Karpas-422 (cell line): ENCODE measurements around the gene NPDC1. TPM values are rescaled to one million over a fixed set of nuclear protein-coding genes. Genes with fewer than 3 reads are reported as not detected.
"Not testable (repeated sequence)": the region's sequence is repeated elsewhere in the genome, so short reads cannot be mapped to it uniquely, and the experiment has no call there.

Experiments
- DNase-seq: peaks from one replicate; pipeline ENCODE4 v3.0.0-alpha.2; 2015
- H2AFZ ChIP-seq: fragments of 200-600 bp; sonication (generic); 2 replicates; pipeline ENCODE4 v1.6.1; 2014; ENCODE audit warnings: antibody characterized with exemption, low read length, mixed read lengths
- H3K27ac ChIP-seq: fragments of 200-600 bp; sonication (generic); 2 replicates; pipeline ENCODE4 v1.5.1; 2014; ENCODE audit warnings: mild to moderate bottlenecking, low read length, moderate library complexity
- H3K27me3 ChIP-seq: fragments of 200-600 bp; sonication (generic); 2 replicates; pipeline ENCODE4 v1.6.1; 2014; ENCODE audit warnings: low read length, mixed read lengths
- H3K36me3 ChIP-seq: fragments of 200-600 bp; sonication (generic); 2 replicates; pipeline ENCODE4 v1.6.1; 2014; ENCODE audit warnings: low read length, mixed read lengths; ENCODE audit not compliant: insufficient read depth
- H3K4me1 ChIP-seq: fragments of 200-600 bp; sonication (generic); 2 replicates; pipeline ENCODE4 v1.6.1; 2014; ENCODE audit warnings: mild to moderate bottlenecking, low read length, mixed read lengths
- H3K4me2 ChIP-seq: fragments of 200-600 bp; sonication (generic); 2 replicates; pipeline ENCODE4 v1.6.1; 2014; ENCODE audit warnings: low read length, low read depth, mild to moderate bottlenecking; ENCODE audit not compliant: poor library complexity, severe bottlenecking
- H3K4me3 ChIP-seq: fragments of 200-600 bp; sonication (generic); 2 replicates; pipeline ENCODE4 v1.5.1; 2014; ENCODE audit warnings: mild to moderate bottlenecking, antibody characterized with exemption, low read length, mixed read lengths
- H3K79me2 ChIP-seq: fragments of 200-600 bp; sonication (generic); 2 replicates; pipeline ENCODE4 v1.6.1; 2014; ENCODE audit warnings: mild to moderate bottlenecking, low read length, mixed read lengths
- H3K9ac ChIP-seq: fragments of 200-600 bp; sonication (generic); 2 replicates; pipeline ENCODE4 v1.6.0; 2014; ENCODE audit warnings: low read length
- H3K9me2 ChIP-seq: fragments of 200-600 bp; sonication (generic), shearing (Covaris generic); replicated peaks from 2 replicates; pipeline ENCODE4 v1.6.0; 2014; ENCODE audit warnings: mild to moderate bottlenecking, low read length, moderate library complexity; ENCODE audit not compliant: insufficient read depth
- H3K9me3 ChIP-seq: fragments of 300-700, 200-600 bp; sonication (generic); 2 replicates; pipeline ENCODE4 v1.6.1; 2014; ENCODE audit warnings: low read length, mixed read lengths
- H4K20me1 ChIP-seq: fragments of 200-600 bp; sonication (generic); 2 replicates; pipeline ENCODE4 v1.6.1; 2014; ENCODE audit warnings: mild to moderate bottlenecking, antibody characterized with exemption, low read length, low read depth; ENCODE audit not compliant: insufficient read depth
- total RNA-seq: library from RNA; depleted of rRNA; stranded (reverse); fragments of >200 nt; shearing (Covaris generic); gene quantifications from 2 replicates; pipeline ENCODE4 v1.2.3, GENCODE V29; 2014; ENCODE audit warnings: low replicate concordance

NPDC1 gene
- total RNA-seq, 1 experiment from 2014 or later: not detected

DNA sequence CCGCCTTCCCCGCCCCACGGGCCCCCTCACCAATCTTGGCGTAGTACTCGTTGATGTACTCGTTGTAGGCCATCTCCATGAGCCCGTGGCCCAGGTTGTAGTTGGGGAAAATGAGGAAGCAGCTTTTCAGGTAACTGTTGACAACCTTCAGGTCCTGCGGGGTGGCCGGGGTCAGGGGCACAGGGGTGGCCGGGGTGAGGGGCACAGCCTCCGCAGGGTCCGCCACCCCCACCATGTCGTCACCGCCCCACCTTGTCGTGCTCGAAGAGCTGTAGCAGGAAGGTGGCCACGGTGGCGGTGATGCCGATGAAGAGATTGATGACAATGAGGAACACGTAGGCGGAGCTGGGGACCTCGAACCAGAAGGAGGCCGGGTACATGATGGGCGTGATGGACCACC is 34.8 kb downstream of the NPDC1 start:
- Histone ChIP-seq H3K4me1 (no peaks in the 10 kb centered on the region), H3K27me3 (no peaks in the 10 kb centered on the region), H3K9me3 (no peaks in the 10 kb centered on the region), H3K4me2 (no peak overlapping the region), H3K9ac (no peak overlapping the region), H2AFZ (no peak overlapping the region), H4K20me1 (no peaks in the 10 kb centered on the region), H3K9me2 (no peaks in the 10 kb centered on the region), H3K27ac (no peak overlapping the region), H3K4me3 (no peak overlapping the region), H3K79me2 (no peaks in the 10 kb centered on the region), H3K36me3 (no peaks in the 10 kb centered on the region)
- no peak for DNase-seq

DNA sequence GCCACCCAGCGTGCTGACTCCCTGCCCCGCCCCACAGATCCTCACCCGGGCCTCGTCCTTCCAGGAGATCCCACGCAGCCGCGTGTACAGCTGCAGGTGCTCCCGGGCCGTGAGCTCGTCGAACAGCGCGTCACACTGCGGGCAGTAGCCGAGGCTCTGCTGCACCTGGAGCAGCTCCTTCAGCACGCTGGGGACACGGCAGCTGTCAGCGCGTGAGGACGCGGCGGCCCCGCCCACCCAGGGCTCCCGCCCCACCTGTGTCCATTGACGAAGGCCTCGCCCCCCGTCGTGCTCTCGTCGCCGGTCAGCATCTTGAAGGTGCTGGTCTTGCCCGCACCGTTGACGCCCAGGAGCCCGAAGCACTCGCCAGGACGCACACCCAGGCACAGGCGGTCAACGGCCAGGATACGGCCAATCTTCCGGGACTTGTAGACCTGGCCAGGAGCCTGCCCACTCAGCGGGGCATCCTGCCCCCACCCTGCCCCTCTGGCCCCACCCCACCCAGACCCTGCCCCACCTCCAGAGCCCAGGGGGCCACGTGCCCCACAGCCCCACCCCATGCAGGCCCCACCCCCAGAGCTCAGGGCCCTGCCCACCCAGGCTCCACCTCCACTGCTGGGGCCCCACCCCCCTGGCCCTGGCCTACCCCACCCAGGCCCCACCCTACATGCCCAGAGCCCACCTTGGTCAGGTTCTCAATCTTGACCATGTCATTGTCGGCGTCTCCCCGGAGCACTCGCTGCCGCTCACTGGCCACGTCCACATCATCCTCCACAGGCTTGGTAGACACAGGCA is 35.8 kb downstream of the NPDC1 start:
- no peak overlapping the region for H3K4me2 ChIP-seq
- no peak overlapping the region for H3K4me3 ChIP-seq
- H3K9me3 ChIP-seq: no peaks in the 10 kb centered on the region
- no peak for DNase-seq
- H3K36me3 ChIP-seq: no peaks in the 10 kb centered on the region
- H2AFZ ChIP-seq: no peak overlapping the region
- no peaks in the 10 kb centered on the region for H3K9me2 ChIP-seq
- H3K4me1 ChIP-seq: no peaks in the 10 kb centered on the region
- no peak overlapping the region for H3K9ac ChIP-seq
- H3K79me2 ChIP-seq: no peaks in the 10 kb centered on the region
- H4K20me1 ChIP-seq: no peaks in the 10 kb centered on the region
- H3K27ac ChIP-seq: no peak overlapping the region
- no peaks in the 10 kb centered on the region for H3K27me3 ChIP-seq

DNA sequence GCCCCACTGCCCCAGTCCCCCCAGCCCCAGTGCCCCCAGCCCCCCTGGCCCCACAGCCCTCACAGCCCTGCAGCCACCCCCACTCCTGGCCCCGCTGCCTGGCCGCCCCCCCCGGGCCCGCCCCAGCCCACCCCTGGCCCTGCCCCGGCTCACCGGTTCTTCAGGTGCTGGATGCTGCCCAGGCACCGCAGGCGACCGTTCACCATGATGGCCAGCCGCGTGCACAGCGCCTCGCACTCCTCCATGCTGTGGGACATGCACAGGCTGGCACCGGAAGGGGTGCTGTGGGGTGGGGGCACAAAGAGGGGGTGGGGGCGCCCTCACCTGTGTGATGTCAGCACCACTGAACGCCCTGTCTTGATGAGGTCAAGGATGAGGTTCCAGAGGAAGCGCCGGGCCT is 36.8 kb downstream of the NPDC1 start:
- Histone ChIP-seq H4K20me1 (no peaks in the 10 kb centered on the region), H3K9me2 (no peaks in the 10 kb centered on the region), H3K79me2 (no peaks in the 10 kb centered on the region), H3K4me1 (no peaks in the 10 kb centered on the region), H3K27ac (no peak overlapping the region), H3K36me3 (no peaks in the 10 kb centered on the region), H3K9me3 (no peaks in the 10 kb centered on the region), H2AFZ (no peak overlapping the region), H3K4me2 (no peak overlapping the region), H3K27me3 (no peaks in the 10 kb centered on the region), H3K9ac (no peak overlapping the region), H3K4me3 (no peak overlapping the region)
- DNase-seq: no peak

DNA sequence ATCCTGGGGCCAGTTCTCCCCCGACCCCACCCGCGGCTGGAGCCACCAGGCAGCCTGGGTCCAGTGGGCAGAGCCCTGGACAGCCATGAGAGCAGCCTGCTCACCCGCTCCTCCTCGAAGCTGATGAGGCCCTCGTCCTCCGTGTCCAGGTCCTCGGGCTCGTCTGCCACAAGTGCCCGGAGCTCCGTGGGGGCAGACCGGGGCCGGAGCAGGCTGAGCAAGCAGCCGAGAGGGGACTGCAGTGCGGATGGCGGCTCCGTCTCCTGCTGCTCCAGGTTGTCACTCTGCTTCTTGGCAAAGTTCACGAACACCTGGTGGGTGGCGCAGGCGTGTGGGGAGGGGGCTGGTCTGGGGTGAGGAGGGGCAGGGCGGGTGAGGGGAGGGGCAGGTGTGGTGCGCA is 37.7 kb downstream of the NPDC1 start:
- no peaks in the 10 kb centered on the region for H3K27me3 ChIP-seq
- DNase-seq: no peak
- no peak overlapping the region for H3K9ac ChIP-seq
- H3K9me3 ChIP-seq: no peaks in the 10 kb centered on the region
- H3K79me2 ChIP-seq: no peaks in the 10 kb centered on the region
- no peak overlapping the region for H3K4me3 ChIP-seq
- H3K9me2 ChIP-seq: no peaks in the 10 kb centered on the region
- H3K4me2 ChIP-seq: no peak overlapping the region
- no peaks in the 10 kb centered on the region for H3K4me1 ChIP-seq
- H3K27ac ChIP-seq: no peak overlapping the region
- no peaks in the 10 kb centered on the region for H3K36me3 ChIP-seq
- no peaks in the 10 kb centered on the region for H4K20me1 ChIP-seq
- no peak overlapping the region for H2AFZ ChIP-seq

DNA sequence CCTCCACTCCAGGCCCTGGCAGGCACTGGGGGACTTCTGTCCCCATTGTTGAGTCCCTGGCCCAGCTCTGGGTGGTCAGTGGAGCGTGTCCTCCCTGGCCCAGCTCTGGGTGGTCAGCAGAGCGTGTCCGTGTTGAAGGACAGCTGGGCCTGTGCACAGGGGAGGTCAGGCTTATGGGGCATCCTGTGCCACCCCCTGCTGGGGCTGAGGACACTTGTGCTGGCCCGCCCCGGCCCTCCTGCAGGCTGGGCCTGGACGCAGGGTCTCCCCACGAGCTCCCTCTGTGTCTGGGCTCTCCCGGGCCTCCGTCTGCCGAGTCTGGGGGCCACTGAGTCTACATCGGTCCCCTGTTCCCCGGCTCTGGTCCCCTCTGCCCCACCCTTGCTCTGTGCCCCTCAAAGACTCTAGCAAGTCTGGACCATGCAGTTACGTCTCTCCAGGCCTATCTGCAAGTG is 38.1 kb downstream of the NPDC1 start:
- H3K27me3 ChIP-seq: no peaks in the 10 kb centered on the region

DNA sequence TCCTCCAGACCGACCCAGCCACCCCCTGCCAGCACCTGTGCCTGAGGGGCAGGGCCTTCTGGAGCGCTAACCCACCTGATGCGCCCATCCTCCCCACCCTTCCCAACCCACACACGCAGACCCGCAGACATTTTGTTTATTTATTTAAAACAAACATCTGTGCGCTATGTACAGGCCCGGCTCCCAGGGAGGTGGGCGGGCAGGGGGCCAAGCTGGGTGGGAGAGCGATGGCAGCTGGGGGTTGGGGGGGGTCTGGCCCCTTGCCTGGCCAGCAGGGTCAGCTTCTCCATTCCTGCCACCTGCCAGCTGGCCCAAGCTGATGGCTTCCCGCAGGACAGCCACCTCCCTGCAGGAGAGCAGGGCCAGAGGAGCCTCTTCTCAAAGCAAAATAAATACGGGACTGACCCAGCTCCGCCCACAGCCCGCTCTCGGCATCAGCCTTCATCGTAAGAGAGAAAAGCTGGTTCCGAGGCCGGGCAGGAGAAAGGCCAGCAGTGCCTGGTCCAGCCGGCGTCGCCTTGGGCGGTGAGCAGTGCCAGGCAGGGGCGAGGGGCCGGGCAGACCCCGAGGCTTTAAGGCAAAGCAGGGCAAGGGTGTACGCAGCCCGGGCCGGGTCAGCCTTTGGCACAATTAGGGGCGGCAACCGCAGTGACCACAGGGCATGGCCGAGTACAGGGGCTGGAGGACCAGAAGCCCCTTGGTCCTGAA is 38.7 kb downstream of the NPDC1 start:
- no peaks in the 10 kb centered on the region for H3K9me3 ChIP-seq
- H3K79me2 ChIP-seq: no peaks in the 10 kb centered on the region
- no peak overlapping the region for H3K4me2 ChIP-seq
- no peak overlapping the region for H2AFZ ChIP-seq
- no peak overlapping the region for H3K9ac ChIP-seq
- no peak overlapping the region for H3K27ac ChIP-seq
- no peaks in the 10 kb centered on the region for H3K4me1 ChIP-seq
- H3K9me2 ChIP-seq: no peaks in the 10 kb centered on the region
- H4K20me1 ChIP-seq: no peaks in the 10 kb centered on the region
- H3K4me3 ChIP-seq: no peak overlapping the region
- no peak for DNase-seq
- no peaks in the 10 kb centered on the region for H3K36me3 ChIP-seq
- no peaks in the 10 kb centered on the region for H3K27me3 ChIP-seq

More for the DNA sequence above, 38.1 kb downstream of the NPDC1 start:
- no peak overlapping the region for H3K4me3 ChIP-seq
- no peaks in the 10 kb centered on the region for H3K79me2 ChIP-seq
- no peaks in the 10 kb centered on the region for H3K9me2 ChIP-seq
- H4K20me1 ChIP-seq: no peaks in the 10 kb centered on the region
- H3K27ac ChIP-seq: no peak overlapping the region
- H3K9ac ChIP-seq: no peak overlapping the region
- H3K36me3 ChIP-seq: no peaks in the 10 kb centered on the region
- H3K9me3 ChIP-seq: no peaks in the 10 kb centered on the region
- H2AFZ ChIP-seq: no peak overlapping the region
- no peaks in the 10 kb centered on the region for H3K4me1 ChIP-seq
- DNase-seq: no peak
- no peak overlapping the region for H3K4me2 ChIP-seq

DNA sequence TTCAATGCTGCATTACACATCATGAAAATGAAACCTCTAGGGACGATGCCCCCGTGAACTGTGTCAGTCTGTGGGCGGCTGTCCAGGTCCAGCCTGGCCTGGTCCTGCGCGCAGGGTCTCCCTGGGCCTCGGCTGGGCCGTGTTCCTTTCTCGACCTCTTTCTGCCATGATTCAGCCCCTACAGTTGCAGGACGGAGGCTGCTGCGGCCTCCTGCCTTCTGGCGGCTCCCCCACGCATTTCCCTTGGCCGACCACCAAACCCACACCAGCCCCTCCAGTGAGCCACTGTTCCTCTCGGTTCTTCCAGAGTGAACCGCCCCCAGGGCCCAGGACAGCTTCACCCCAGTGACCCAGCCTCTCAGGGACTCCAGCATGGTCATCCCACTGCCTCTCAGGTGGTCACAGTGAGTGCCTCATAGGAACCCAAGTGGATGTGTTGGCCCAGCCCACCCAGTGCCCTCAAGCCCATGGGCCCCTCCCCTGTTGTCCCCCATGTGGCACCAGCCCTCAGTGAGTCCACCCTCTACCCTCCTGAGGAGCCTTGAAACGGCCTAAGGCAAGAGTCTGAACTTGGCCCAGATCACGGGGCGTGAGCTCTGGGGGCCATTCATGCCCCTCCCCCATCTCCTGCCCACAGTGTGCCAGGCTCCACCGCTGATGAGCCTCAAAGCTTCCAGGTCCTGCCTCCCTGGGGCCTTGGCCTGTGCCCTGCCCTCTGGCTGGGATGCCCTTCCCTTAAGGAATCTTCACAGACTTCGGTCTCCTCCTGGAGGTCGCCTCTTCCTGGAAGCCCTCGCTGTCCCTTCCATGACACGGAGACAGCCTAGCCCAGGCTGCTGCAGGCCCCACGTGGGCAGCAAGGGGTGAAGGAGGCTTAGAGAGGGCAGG is 39.6 kb downstream of the NPDC1 start:
- Histone ChIP-seq H3K4me3 (no peak overlapping the region), H3K27ac (no peak overlapping the region), H3K36me3 (no peaks in the 10 kb centered on the region), H3K9me3 (no peaks in the 10 kb centered on the region), H4K20me1 (no peaks in the 10 kb centered on the region), H2AFZ (no peak overlapping the region), H3K4me2 (no peak overlapping the region), H3K79me2 (no peaks in the 10 kb centered on the region), H3K27me3 (no peaks in the 10 kb centered on the region), H3K4me1 (no peaks in the 10 kb centered on the region), H3K9me2 (no peaks in the 10 kb centered on the region), H3K9ac (no peak overlapping the region)
- DNase-seq: no peak

DNA sequence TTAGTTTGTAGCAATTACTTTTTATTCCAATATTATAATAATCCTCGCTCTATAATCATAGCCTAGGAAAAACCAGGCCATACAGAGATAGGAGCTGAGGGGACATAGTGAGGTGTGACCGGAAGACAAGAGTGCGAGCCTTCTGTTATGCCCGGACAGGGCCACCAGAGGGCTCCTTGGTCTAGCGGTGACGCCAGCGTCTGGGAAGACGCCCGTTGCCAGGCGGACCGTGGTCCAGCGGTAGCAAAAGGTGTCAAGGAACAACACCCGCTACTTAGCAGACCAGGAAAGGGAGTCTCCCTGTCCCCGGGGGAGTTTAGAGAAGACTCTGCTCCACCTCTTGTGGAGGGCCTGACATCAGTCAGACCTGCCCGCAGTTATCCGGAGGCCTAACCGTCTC is 41.7 kb downstream of the NPDC1 start:
- H3K79me2 ChIP-seq, DNase-seq, H4K20me1 ChIP-seq, H3K27me3 ChIP-seq, H3K36me3 ChIP-seq, H3K4me2 ChIP-seq, H3K27ac ChIP-seq, H3K4me1 ChIP-seq, H3K4me3 ChIP-seq, H3K9me3 ChIP-seq, H3K9me2 ChIP-seq, H3K9ac ChIP-seq, H2AFZ ChIP-seq: not testable (repeated sequence)
